K562 (cell line): Measurements from ENCODE around the gene RFX7. TPM values are rescaled to one million over a fixed set of nuclear protein-coding genes. Genes with fewer than 3 reads are reported as not detected.

Experiments
- ATAC-seq: fragments of 200-7000 bp; cut with Tn5 transposase; 3 replicates; pipeline ENCODE4 v1.9.1; 2020; ENCODE audit warnings: moderate library complexity
- BruUV-seq: library from RNA; stranded (reverse); fragments of 400-500 nt; replicated peaks from 2 replicates; lab custom pipeline; 2021; lab: Mats Ljungman, UMichigan
- CTCF ChIA-PET: fragments of 300-600 bp; formaldehyde crosslinking; extraction: SDS; loops from one replicate; lab custom pipeline; 2021; ENCODE audit warnings: low intra/inter-chr PET ratio; lab: Yijun Ruan, JAX
- POLR2A ChIA-PET: fragments of 300-600, 350-650 bp; sonication (Branson Sonifier 250); formaldehyde crosslinking; extraction: SDS; loops from one replicate; lab custom pipeline; 2021; ENCODE audit warnings: antibody characterized with exemption, inconsistent platforms; lab: Yijun Ruan, JAX
- DNase-seq, 4 experiments: peaks; one replicate each; pipeline versions ENCODE4 v3.0.0 to v3.0.0-alpha.2; 2011 to 2018; ENCODE audit warnings: low spot score in 3 of 4, mixed read lengths in 3 of 4; ENCODE audit errors: extremely low read depth in 1 of 4
- FAIRE-seq: peaks from 2 replicates; lab custom pipeline; 2011; peaks lifted over from hg19 to GRCh38; lab: Jason Lieb, UNC
- H2AFZ ChIP-seq: 2 replicates; pipeline ENCODE4 v1.6.0; 2011; ENCODE audit warnings: low read depth, low read length, control low read depth, inconsistent platforms
- H3K27ac ChIP-seq: fragments of 200-600 bp; 3 replicates; pipeline ENCODE4 v1.8.0; 2011; ENCODE audit warnings: low read depth, mild to moderate bottlenecking, control low read depth, inconsistent platforms, low read length, moderate library complexity, mixed read lengths; ENCODE audit errors: extremely low read depth
- H3K27me3 ChIP-seq, 2 experiments: fragments of 300-600 bp in 1 of 2; 2 replicates in 1 of 2; 3 replicates in 1 of 2; pipeline versions ENCODE4 v1.6.0 to v1.8.0; 2011; ENCODE audit warnings: inconsistent platforms in 2 of 2, low read length in 2 of 2, mild to moderate bottlenecking in 1 of 2, mixed read lengths in 1 of 2, moderate library complexity in 1 of 2; ENCODE audit not compliant: control insufficient read depth in 2 of 2, insufficient read depth in 2 of 2
- H3K36me3 ChIP-seq: fragments of 300-600 bp; 3 replicates; pipeline ENCODE4 v1.8.0; 2011; ENCODE audit warnings: mild to moderate bottlenecking, low read length, inconsistent platforms; ENCODE audit not compliant: control insufficient read depth, insufficient read depth
- H3K4me1 ChIP-seq, 2 experiments: fragments of 200-600 bp in 1 of 2; replicated peaks in 1 of 2; 2 replicates in 1 of 2; 3 replicates in 1 of 2; pipeline versions ENCODE4 v1.5.1 to v1.8.0; 2011; ENCODE audit warnings: inconsistent platforms in 2 of 2, low read length in 2 of 2, mild to moderate bottlenecking in 1 of 2, mixed read lengths in 1 of 2, moderate library complexity in 1 of 2; ENCODE audit not compliant: control insufficient read depth in 2 of 2, insufficient read depth in 2 of 2
- H3K4me2 ChIP-seq: 2 replicates; pipeline ENCODE4 v1.6.1; 2011; ENCODE audit warnings: low read length, control low read depth, inconsistent platforms, mixed read lengths; ENCODE audit not compliant: insufficient read depth
- H3K4me3 ChIP-seq: fragments of 200-600 bp; sonication (generic), shearing (Covaris generic); 2 replicates; pipeline ENCODE4 v1.5.1; 2016; ENCODE audit warnings: control low read depth, inconsistent platforms
- H3K79me2 ChIP-seq: fragments of 200-600 bp; 3 replicates; pipeline ENCODE4 v1.8.0; 2011; ENCODE audit warnings: low read length, inconsistent platforms; ENCODE audit not compliant: control insufficient read depth, insufficient read depth
- H3K9ac ChIP-seq, 2 experiments: 2 replicates each; pipeline versions ENCODE4 v1.6.0 to v1.6.1; 2011; ENCODE audit warnings: low read depth in 2 of 2, low read length in 2 of 2, control low read depth in 1 of 2, inconsistent platforms in 1 of 2, mild to moderate bottlenecking in 1 of 2, mixed read lengths in 1 of 2; ENCODE audit not compliant: insufficient read depth in 1 of 2
- H3K9me1 ChIP-seq: one replicate; pipeline ENCODE4 v1.6.0; 2011; ENCODE audit warnings: inconsistent platforms, mild to moderate bottlenecking, low read length, moderate library complexity; ENCODE audit not compliant: control insufficient read depth, insufficient read depth
- H3K9me3 ChIP-seq: replicated peaks from 2 replicates; pipeline ENCODE4 v1.5.1; 2011; ENCODE audit warnings: low read depth, low read length, inconsistent platforms; ENCODE audit not compliant: control insufficient read depth, insufficient read depth
- H4K20me1 ChIP-seq: replicated peaks from 2 replicates; pipeline ENCODE4 v1.6.1; 2011; ENCODE audit warnings: low read length, inconsistent platforms, mixed read lengths; ENCODE audit not compliant: control insufficient read depth, insufficient read depth
- MCM5 ChIP-seq: fragments of 450-650 bp; IDR thresholded peaks from 2 replicates; pipeline ENCODE4 v1.6.1; 2016; ENCODE audit warnings: low read depth
- MTA1 ChIP-seq: fragments of 450-650 bp; IDR thresholded peaks from 2 replicates; pipeline ENCODE4 v1.6.1; 2017; ENCODE audit warnings: borderline replicate concordance
- in situ Hi-C: fragments of 300-500 bp; cut with MboI; formaldehyde crosslinking; loops from 4 replicates; pipeline ENCODE4 v1.15.0; 2018; ENCODE audit warnings: inconsistent platforms, mixed read lengths
- intact Hi-C: fragments of 100-400 bp; cut with micrococcal nuclease; formaldehyde crosslinking; loops from 2 replicates; pipeline ENCODE4 v1.14.2; 2022
- polyA plus RNA-seq, 8 experiments: library from polyadenylated mRNA; depleted of rRNA in 4 of 8; stranded (reverse) in 5 of 8; unstranded in 3 of 8; fragments of >200 nt; fragmentation: Nextera tagmentation in 2 of 8; fragmentation: Illumina TruSeq in 1 of 8; extraction: Ambion mirVana in 2 of 8; extraction: Trizol in 1 of 8; gene quantifications; 2 replicates each; pipeline versions ENCODE4 v1.2.1 to v1.2.3, GENCODE V29; 2011 to 2014; ENCODE audit warnings: inconsistent platforms in 1 of 8, missing spikeins in 1 of 8
- total RNA-seq, 7 experiments: library from RNA; depleted of rRNA in 6 of 7; stranded (reverse); fragments of >200 nt in 6 of 7; fragmentation: Illumina TruSeq in 2 of 7; extraction: Trizol in 2 of 7; gene quantifications; 2 replicates each; pipeline versions ENCODE4 v1.2.1 to v1.2.3, GENCODE V29; 2011 to 2021; ENCODE audit warnings: low replicate concordance in 1 of 7
- TF ChIP-seq, protein P1 (sequence below): fragments of 150-350 bp; conservative IDR thresholded peaks from 2 replicates; pipeline ENCODE4 v1.6.1; 2014; ENCODE audit warnings: low read length
- TF ChIP-seq, protein P2 (sequence below): fragments of 450-650 bp; IDR thresholded peaks from 2 replicates; pipeline ENCODE4 v1.6.1; 2016; ENCODE audit warnings: mild to moderate bottlenecking

RFX7 gene
- total and polyA plus RNA-seq, 9 of the 15 experiments (the other 6 are each of a cell fraction or from before 2014, with no cell fraction given) = 2.4 to 17.9 (median 6.3) TPM

DNA sequence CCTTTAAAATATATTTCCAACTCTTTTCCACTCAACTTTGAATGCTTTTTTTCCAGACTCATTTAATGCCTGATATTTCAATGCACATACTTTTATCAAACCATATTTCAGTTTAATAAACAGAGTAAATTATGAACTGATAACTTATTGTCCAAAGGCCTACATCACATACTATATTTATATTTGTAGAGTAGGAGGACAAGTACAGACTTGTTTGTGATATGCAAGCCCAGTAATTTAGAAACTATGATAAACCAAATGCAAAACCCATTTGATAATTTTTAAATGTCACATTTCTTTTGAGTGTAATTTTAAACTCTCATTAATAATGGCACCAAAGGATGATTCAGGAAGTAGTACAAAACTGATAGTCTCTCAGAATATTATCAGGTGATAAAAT is 3.3 kb downstream of the RFX7 start:
- Histone ChIP-seq H3K36me3 (peaks cover 16% of the 10 kb centered on the region; the same call in 2 of the 3 replicates), H3K9me1 (no peaks in the 10 kb centered on the region), H2AFZ (no peak overlapping the region), H4K20me1 (no peaks in the 10 kb centered on the region), H3K4me2 (no peak overlapping the region), H3K4me1 (peaks cover 10 to 14% of the 10 kb centered on the region in 2 experiments), H3K9me3 (no peaks in the 10 kb centered on the region), H3K9ac (no peak overlapping the region), H3K27me3 (no peaks in the 10 kb centered on the region), H3K27ac (no peak overlapping the region), H3K4me3 (no peak overlapping the region), H3K79me2 (peaks cover 93% of the 10 kb centered on the region)
- FAIRE-seq = no peak
- BruUV-seq = no TSS peak
- intact Hi-C loops (loop anchor here (5.0 to 10.0 kb wide), 3 partner anchors 146 to 456 kb away; partner anchors contain the start of gene NEDD4), in situ Hi-C loops (no loop called here)
- no peak for DNase-seq
- CTCF ChIA-PET = no interaction called here
- TF ChIP-seq, protein P1, sequence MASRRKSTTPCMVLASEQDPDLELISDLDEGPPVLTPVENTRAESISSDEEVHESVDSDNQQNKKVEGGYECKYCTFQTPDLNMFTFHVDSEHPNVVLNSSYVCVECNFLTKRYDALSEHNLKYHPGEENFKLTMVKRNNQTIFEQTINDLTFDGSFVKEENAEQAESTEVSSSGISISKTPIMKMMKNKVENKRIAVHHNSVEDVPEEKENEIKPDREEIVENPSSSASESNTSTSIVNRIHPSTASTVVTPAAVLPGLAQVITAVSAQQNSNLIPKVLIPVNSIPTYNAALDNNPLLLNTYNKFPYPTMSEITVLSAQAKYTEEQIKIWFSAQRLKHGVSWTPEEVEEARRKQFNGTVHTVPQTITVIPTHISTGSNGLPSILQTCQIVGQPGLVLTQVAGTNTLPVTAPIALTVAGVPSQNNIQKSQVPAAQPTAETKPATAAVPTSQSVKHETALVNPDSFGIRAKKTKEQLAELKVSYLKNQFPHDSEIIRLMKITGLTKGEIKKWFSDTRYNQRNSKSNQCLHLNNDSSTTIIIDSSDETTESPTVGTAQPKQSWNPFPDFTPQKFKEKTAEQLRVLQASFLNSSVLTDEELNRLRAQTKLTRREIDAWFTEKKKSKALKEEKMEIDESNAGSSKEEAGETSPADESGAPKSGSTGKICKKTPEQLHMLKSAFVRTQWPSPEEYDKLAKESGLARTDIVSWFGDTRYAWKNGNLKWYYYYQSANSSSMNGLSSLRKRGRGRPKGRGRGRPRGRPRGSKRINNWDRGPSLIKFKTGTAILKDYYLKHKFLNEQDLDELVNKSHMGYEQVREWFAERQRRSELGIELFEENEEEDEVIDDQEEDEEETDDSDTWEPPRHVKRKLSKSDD = no peak
- no peak for TF ChIP-seq MTA1
- TF ChIP-seq, protein P2, sequence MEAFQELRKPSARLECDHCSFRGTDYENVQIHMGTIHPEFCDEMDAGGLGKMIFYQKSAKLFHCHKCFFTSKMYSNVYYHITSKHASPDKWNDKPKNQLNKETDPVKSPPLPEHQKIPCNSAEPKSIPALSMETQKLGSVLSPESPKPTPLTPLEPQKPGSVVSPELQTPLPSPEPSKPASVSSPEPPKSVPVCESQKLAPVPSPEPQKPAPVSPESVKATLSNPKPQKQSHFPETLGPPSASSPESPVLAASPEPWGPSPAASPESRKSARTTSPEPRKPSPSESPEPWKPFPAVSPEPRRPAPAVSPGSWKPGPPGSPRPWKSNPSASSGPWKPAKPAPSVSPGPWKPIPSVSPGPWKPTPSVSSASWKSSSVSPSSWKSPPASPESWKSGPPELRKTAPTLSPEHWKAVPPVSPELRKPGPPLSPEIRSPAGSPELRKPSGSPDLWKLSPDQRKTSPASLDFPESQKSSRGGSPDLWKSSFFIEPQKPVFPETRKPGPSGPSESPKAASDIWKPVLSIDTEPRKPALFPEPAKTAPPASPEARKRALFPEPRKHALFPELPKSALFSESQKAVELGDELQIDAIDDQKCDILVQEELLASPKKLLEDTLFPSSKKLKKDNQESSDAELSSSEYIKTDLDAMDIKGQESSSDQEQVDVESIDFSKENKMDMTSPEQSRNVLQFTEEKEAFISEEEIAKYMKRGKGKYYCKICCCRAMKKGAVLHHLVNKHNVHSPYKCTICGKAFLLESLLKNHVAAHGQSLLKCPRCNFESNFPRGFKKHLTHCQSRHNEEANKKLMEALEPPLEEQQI = no peak
- no peak for TF ChIP-seq MCM5
- POLR2A ChIA-PET = no interaction called here
- ATAC-seq = no peak
